Thyroid gland (tissue), 4 donors: ENCODE results near the gene LRP11. TPM values are rescaled to one million over a fixed set of nuclear protein-coding genes. Genes with fewer than 3 reads are reported as not detected.
"Not testable (repeated sequence)": the region's sequence is repeated elsewhere in the genome, so short reads cannot be mapped to it uniquely, and the experiment has no call there.

Source experiments
- DNase-seq, 2 donors: peaks; one replicate each; pipeline ENCODE4 v3.0.0-alpha.2; 2019
- H3K27ac ChIP-seq, 3 donors: fragments of 200-600 bp; sonication (generic); 1 replicate in 2 of 3; 2 replicates in 1 of 3; pipeline ENCODE4 v1.5.1; 2016 to 2019; ENCODE audit warnings: mild to moderate bottlenecking in 1 of 3, moderate library complexity in 1 of 3
- H3K27me3 ChIP-seq: fragments of 200-600 bp; sonication (generic); one replicate; pipeline ENCODE4 v1.5.1; 2019
- H3K36me3 ChIP-seq, 2 donors: fragments of 200-600 bp; sonication (generic); one replicate each; pipeline ENCODE4 v1.5.1; 2016 to 2019
- H3K4me1 ChIP-seq, 2 donors: fragments of 200-600 bp; sonication (generic); one replicate each; pipeline ENCODE4 v1.5.1; 2017 to 2019
- H3K4me3 ChIP-seq, 3 donors: fragments of 200-600 bp; sonication (generic); replicated peaks in 1 of 3; 1 replicate in 2 of 3; 2 replicates in 1 of 3; pipeline ENCODE4 v1.5.1; 2016; ENCODE audit warnings: mild to moderate bottlenecking in 1 of 3
- H3K9me3 ChIP-seq: fragments of 200-600 bp; sonication (generic); one replicate; pipeline ENCODE4 v1.5.1; 2017
- CTCF ChIP-seq, 6 experiments: fragments of 200-600 bp in 3 of 6; fragments of 450-650 bp in 3 of 6; sonication (generic) in 3 of 6; IDR thresholded peaks; one replicate each; pipeline ENCODE4 v1.5.1; 2016 to 2019; ENCODE audit warnings: antibody characterized with exemption in 6 of 6, mild to moderate bottlenecking in 2 of 6, inconsistent platforms in 1 of 6, moderate library complexity in 1 of 6
- POLR2A ChIP-seq, 2 donors: fragments of 450-650 bp; IDR thresholded peaks; one replicate each; pipeline ENCODE4 v1.6.1; 2017; ENCODE audit warnings: antibody characterized with exemption in 2 of 2, mild to moderate bottlenecking in 2 of 2, moderate library complexity in 1 of 2
- WGBS, 2 donors: methylation state at CpG; one replicate each; pipeline ENCODE4 v1.1.5; 2017; 5-methylcytosine and 5-hydroxymethylcytosine counted together
- intact Hi-C: fragments of 100-400 bp; cut with DNase I; formaldehyde crosslinking; loops from one replicate; pipeline ENCODE4 v1.15.1; 2023
- total RNA-seq, 4 donors: library from RNA; depleted of rRNA; stranded (reverse); fragments of >200 nt; gene quantifications; one replicate each; pipeline ENCODE4 v1.2.3, GENCODE V29; 2016

The LRP11 gene
- total RNA-seq, 4 donors from 2014 or later, result 39.4 to 76.8 (median 57.2) TPM

GRCh38 chr6:149895048-149895590, 31.0 kb upstream of the LRP11 start:
- peaks cover 9 to 36% of the 10 kb centered on the region in 2 donors for H3K4me1 ChIP-seq
- H3K9me3 ChIP-seq, result no peaks in the 10 kb centered on the region
- 40 to 49% methylated on average over 6 of the region's 7 CpGs for WGBS, 2 donors
- H3K4me3 ChIP-seq, result no peak overlapping the region
- H3K36me3 ChIP-seq, result no peaks in the 10 kb centered on the region
- peak; percentile 63 to 68 for DNase-seq
- TF ChIP-seq CTCF (IDR thresholded peaks at IDR 0.05) (no peak), POLR2A (IDR thresholded peaks at IDR 0.05) (no peak)
- no peaks in the 10 kb centered on the region for H3K27me3 ChIP-seq
- peak overlapping the region; percentile 27 to 65 (median 33) for H3K27ac ChIP-seq
- intact Hi-C loops, result no loop called here

GRCh38 chr6:149891864-149892263, 27.7 kb upstream of the LRP11 start:
- intact Hi-C loops, H3K27me3 ChIP-seq, DNase-seq, H3K27ac ChIP-seq, H3K9me3 ChIP-seq, H3K36me3 ChIP-seq, H3K4me3 ChIP-seq: not testable (repeated sequence)
- peaks cover 9 to 26% of the 10 kb centered on the region in 2 donors for H3K4me1 ChIP-seq
- WGBS, 2 donors, result 88 to 89% methylated on average over 6 of the region's 6 CpGs

GRCh38 chr6:149891259-149891658, 27.1 kb upstream of the LRP11 start:
- H3K27ac ChIP-seq, result no peak overlapping the region
- H3K9me3 ChIP-seq, result no peaks in the 10 kb centered on the region
- intact Hi-C loops, result no loop called here
- no peaks in the 10 kb centered on the region for H3K36me3 ChIP-seq
- no peak overlapping the region for H3K4me3 ChIP-seq
- 80 to 85% methylated on average over 3 of the region's 3 CpGs for WGBS, 2 donors
- H3K4me1 ChIP-seq, result peaks cover 9 to 20% of the 10 kb centered on the region in 2 donors
- TF ChIP-seq CTCF (IDR thresholded peaks at IDR 0.05) (no peak), POLR2A (IDR thresholded peaks at IDR 0.05) (no peak)
- H3K27me3 ChIP-seq, result no peaks in the 10 kb centered on the region
- no peak for DNase-seq

- Histone ChIP-seq H3K36me3 (no peaks in the 10 kb centered on the region), H3K27ac (no peak overlapping the region), H3K4me3 (no peak overlapping the region), H3K27me3 (no peaks in the 10 kb centered on the region), H3K4me1 (peaks cover 6 to 13% of the 10 kb centered on the region in 2 donors), H3K9me3 (no peaks in the 10 kb centered on the region)
- no peak for TF ChIP-seq CTCF (IDR thresholded peaks at IDR 0.05)
- no peak for TF ChIP-seq POLR2A (IDR thresholded peaks at IDR 0.05)
- 74 to 89% methylated on average over 6 of the region's 6 CpGs for WGBS, 2 donors
- DNase-seq, result no peak
- intact Hi-C loops, result no loop called here
Measured at GRCh38 chr6:149890629-149891045, 26.5 kb upstream of the LRP11 start.

- intact Hi-C loops, result no loop called here
- TF ChIP-seq POLR2A (IDR thresholded peaks at IDR 0.05) (no peak), CTCF (IDR thresholded peaks at IDR 0.05) (no peak)
- 45 to 57% methylated on average over 7 of the region's 7 CpGs for WGBS, 2 donors
Measured at GRCh38 chr6:149889326-149889725, 25.2 kb upstream of the LRP11 start.

More at GRCh38 chr6:149889326-149889725, 25.2 kb upstream of the LRP11 start:
- H3K27ac ChIP-seq, result no peak overlapping the region
- peaks cover 2 to 3% of the 10 kb centered on the region in 2 donors for H3K4me1 ChIP-seq
- H3K9me3 ChIP-seq, result no peaks in the 10 kb centered on the region
- no peaks in the 10 kb centered on the region for H3K36me3 ChIP-seq
- DNase-seq, result peak in 1 of 2 donors; percentile 23
- no peaks in the 10 kb centered on the region for H3K27me3 ChIP-seq
- H3K4me3 ChIP-seq, result no peak overlapping the region
